Stimulated activated CD8-positive, alpha-beta memory T cell treated with anti-CD3 and anti-CD28 coated beads, Interleukin-7, amount 100 ng/mL, for 1 hour (primary cell): ENCODE measurements around the gene AGRN.
"Not testable (repeated sequence)": the region's sequence is repeated elsewhere in the genome, so short reads cannot be mapped to it uniquely, and the experiment has no call there.

Experiments used
- DNase-seq, 2 donors: peaks; one replicate each; pipeline ENCODE4 v3.0.0-alpha.2; 2020; ENCODE audit warnings: low read depth in 2 of 2

AGRN gene

GRCh38 chr1:1020000-1020404, at the start of gene AGRN:
TSS of gene AGRN (plus strand) at chr1:1020120. CDS start at chr1:1020173, 53 bp downstream.
- DNase-seq, result no peak

- no peak for DNase-seq
These were observed 49.5 kb upstream of the AGRN start for GRCh38 chr1:970242-970972.

- no peak for DNase-seq
These were observed 48.8 kb upstream of the AGRN start for GRCh38 chr1:970973-971730.

- no peak for DNase-seq
These were observed 48.0 kb upstream of the AGRN start for GRCh38 chr1:971751-972506.

- no peak for DNase-seq
These were observed 47.0 kb upstream of the AGRN start for GRCh38 chr1:972726-973458.

GRCh38 chr1:973459-974292, 46.2 kb upstream of the AGRN start:
- no peak for DNase-seq

- DNase-seq, result no peak
These were observed 45.7 kb upstream of the AGRN start for GRCh38 chr1:974293-974640.

GRCh38 chr1:974687-975328, 45.1 kb upstream of the AGRN start:
- no peak for DNase-seq

GRCh38 chr1:975365-975764, 44.6 kb upstream of the AGRN start:
- no peak for DNase-seq

GRCh38 chr1:975896-976683, 43.8 kb upstream of the AGRN start:
- DNase-seq, result peak in 1 of 2 donors; percentile 45

- DNase-seq, result not testable (repeated sequence)
These were observed 43.1 kb upstream of the AGRN start for GRCh38 chr1:976791-977190.

GRCh38 chr1:978069-978834, 41.7 kb upstream of the AGRN start:
- DNase-seq, result no peak

GRCh38 chr1:978835-979743, 40.8 kb upstream of the AGRN start:
- DNase-seq, result no peak

GRCh38 chr1:979744-980072, 40.2 kb upstream of the AGRN start:
- DNase-seq, result no peak

- DNase-seq, result no peak
These were observed 39.8 kb upstream of the AGRN start for GRCh38 chr1:980137-980571.

GRCh38 chr1:980602-981395, 39.1 kb upstream of the AGRN start:
- no peak for DNase-seq

GRCh38 chr1:981491-981954, 38.4 kb upstream of the AGRN start:
- no peak for DNase-seq
